Pons (tissue), 1 donor: Measurements from ENCODE around the gene OBSCN.
"Not testable (repeated sequence)": the region's sequence is repeated elsewhere in the genome, so short reads cannot be mapped to it uniquely, and the experiment has no call there.

Source experiments
- DNase-seq: peaks from one replicate; pipeline ENCODE4 v3.0.0-alpha.2; 2016; ENCODE audit warnings: low spot score

The OBSCN gene

DNA sequence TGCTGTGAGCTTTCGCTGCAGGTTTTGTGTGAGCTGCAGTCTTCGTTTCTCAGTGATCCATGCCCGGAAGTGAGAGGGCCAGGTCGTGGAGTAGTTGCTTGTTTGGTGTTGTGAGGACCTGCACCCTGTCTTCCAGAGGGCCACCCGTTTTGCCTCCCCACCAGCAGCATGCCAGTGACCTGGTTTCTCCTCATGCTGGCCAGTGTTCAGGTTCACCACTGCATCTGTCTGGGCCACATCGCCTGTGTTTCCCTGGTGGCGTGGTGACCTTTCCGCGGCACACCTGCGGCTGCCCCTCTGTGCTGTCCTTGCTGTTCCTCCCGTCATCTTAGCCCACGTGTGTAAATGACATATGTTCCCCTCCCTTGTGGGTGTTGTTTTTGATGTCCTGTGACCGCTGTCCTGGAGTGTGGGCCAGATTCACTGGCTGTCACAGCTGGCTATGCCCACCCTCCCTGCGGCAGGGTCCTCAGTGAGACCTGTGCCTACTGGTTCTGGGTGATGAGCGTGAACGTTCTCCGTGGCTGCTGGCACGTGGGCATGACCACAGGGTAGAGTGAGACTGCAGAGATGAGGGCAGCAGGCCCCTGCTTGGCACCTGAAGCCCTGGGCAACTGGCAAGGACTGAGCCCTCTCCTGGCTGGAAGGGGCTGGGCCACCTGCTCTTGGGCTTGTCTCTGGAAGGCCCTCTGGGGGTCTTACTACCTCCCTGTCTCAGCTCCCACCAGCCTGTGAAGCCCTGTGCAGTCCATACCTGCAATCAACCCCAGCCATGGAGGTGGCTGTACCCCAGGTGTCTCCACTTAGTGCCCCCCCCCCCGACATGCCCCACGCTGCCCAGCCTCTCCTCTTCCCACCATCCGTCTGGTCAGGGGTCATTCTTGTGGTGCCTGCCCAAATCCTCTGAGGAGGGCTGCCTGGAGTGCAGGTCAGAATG lies 35.0 kb upstream of the OBSCN start:
- no peak for DNase-seq

DNA sequence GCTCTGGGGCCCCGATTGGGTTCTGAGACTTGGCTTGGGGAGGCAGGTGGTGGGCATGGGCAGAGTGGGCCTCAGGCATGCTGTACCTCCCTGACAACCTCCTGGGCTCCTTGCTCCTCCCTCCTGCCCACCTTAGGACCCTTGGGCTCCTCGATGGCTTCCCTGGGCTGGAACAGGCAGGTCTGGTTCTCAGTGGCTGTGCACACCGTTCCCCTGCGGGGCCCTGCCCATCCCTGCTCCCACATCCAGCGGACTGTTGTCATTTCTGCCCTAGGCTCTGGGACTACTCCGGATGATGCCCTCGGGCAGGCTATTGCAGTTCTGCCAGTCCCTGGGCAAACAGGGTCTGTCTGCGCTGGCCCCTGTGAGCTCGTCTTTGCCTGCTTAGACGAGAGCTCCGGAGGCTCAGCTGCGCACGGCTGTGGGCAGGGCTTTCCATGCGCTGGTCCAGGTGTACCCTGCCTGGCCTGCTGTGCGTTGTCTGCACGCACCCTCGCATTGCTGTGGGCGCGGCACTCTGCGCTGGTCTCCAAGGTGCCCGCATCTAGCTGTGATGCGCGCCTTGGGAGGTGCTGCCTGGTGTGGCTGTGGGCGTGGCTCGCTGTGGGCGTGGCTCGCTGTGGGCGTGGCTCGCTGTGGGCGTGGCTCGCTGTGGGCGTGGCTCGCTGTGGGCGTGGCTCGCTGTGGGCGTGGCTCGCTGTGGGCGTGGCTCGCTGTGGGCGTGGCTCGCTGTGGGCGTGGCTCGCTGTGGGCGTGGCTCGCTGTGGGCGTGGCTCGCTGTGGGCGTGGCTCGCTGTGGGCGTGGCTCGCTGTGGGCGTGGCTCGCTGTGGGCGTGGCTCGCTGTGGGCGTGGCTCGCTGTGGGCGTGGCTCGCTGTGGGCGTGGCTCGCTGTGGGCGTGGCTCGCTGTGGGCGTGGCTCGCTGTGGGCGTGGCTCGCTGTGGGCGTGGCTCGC lies 34.0 kb upstream of the OBSCN start:
- DNase-seq = not testable (repeated sequence)

DNA sequence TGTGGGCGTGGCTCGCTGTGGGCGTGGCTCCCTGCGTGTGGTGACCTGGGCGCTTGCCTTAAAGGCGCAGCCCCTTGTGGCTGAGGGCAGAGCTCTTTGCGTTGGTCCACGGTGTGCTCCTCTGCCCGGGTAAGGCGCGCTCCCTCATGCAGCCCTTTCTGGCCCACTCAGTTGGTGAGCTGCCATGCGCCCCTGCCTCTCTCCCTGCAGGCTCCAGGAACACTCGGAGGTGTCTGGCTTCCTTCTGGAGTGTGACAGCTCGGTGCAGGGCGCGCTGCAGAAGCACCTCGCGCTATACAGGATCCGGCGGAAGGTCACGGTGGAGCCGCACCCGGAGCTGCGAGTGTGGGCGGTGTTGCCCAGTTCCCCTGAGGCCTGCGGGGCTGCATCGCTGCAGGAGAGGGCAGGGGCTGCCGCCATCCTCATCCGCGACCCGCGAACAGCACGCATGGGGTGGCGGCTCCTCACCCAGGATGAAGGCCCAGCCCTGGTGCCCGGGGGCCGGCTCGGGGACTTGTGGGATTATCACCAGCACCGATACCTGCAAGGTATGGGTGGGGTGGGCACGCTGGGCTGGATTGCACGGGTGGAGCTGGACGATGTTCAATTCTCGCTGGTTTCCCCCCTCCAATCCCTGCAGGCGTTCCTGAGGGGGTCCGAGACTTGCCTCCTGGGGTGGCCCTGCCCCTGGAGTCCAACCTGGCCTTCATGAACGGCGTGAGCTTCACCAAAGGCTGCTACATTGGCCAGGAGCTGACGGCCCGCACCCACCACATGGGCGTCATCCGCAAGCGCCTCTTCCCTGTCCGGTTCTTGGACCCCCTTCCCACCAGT lies 33.1 kb upstream of the OBSCN start:
- DNase-seq = no peak

DNA sequence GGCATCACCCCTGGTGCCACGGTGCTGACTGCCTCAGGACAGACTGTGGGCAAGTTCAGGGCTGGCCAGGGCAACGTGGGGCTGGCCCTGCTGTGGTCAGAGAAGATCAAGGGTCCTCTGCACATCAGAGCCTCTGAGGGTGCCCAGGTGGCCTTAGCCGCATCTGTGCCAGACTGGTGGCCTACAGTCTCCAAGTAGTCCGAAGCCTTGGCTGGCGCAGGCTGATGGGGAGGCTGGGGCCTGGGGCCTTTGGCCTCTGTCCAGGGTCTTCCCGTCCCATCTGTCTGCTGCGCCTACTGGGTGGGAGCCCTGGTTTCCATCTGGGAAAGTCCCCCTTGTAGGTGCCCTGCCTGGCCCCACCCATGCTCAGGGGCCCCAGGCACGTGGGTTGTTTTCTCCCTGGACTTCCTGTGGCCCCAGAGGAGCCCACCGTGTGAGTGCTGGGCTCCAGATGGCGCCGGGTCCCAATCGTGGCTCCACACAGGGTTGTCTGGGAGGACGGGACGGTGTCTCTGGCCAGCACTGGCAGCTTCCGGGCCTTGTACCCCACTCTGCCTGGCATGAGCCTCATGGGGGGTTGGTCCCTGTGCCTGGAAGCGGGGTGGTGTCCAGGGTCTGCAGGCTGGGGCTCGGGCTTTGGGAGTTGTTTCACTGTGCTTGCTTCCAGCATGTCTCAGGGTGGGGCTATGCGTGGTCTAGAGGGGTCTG lies 32.4 kb upstream of the OBSCN start:
- no peak for DNase-seq

DNA sequence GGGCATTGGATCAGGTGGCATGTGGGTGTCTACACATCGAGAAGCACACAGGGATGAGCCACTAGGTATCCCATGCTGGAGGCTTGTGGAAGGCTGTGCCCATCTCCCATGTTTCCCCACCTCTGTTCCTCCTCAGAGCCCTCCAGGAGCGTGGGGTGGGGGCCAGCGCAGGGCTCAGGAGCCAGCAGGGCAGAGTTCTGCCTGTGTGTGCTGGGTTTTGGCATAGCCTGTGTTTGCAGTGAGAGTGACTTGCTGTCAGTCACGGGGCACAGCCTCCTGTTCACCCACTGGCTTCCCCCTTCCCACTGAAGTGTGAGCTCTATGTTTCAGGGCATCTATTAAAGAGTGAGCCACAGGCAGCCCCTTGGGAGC lies 31.8 kb upstream of the OBSCN start:
- DNase-seq = no peak

DNA sequence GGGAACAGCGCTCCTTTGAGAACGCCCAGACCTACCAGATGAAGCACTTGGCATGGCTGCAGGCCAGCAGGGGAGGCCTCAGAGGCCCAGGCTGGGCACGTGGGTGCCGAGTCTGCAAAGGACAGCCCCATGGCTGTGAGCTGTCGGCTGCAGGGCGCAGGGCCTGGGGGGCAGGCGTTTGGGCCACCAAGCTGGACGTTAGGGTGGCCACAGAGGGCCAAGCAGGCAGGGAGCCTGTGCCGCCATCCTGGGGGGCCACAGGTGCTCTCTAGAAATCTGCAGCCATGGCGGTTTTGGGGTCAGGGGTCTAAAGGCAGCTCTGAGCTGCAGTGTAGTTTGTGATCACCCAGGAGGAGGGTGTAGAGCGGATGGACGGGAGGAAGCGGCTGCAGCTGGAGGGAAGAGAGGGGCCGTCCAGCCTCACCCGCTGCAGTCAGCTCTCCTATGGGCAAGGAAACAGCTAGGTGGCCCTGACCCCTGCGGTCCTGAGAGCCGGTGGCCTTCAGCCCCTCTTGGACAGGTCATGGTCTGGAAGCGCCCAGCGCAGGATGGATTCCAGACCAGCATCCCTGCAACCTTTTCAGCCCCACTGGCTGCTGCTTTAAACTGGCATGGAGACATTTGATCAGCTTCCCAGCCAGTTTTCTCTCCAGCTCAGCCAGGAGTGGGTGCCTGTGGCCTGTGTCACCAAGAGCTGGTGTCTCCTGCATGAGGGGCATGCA lies 31.2 kb upstream of the OBSCN start:
- DNase-seq = no peak

DNA sequence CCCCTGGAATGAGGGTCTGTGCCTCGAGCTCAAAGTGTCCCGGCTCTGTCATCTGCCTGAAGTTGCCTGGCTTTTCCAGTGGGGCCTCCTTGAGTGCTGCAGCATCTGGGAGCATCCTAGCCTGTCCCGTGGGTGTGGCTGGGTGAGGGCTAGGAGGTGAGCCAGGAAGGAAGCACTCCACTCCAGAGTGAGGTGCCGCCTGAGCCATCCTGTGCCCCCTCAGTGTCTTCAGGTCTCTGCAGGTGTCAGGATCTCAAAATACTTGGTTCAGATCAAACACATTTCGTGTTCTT lies 30.7 kb upstream of the OBSCN start:
- DNase-seq = no peak

DNA sequence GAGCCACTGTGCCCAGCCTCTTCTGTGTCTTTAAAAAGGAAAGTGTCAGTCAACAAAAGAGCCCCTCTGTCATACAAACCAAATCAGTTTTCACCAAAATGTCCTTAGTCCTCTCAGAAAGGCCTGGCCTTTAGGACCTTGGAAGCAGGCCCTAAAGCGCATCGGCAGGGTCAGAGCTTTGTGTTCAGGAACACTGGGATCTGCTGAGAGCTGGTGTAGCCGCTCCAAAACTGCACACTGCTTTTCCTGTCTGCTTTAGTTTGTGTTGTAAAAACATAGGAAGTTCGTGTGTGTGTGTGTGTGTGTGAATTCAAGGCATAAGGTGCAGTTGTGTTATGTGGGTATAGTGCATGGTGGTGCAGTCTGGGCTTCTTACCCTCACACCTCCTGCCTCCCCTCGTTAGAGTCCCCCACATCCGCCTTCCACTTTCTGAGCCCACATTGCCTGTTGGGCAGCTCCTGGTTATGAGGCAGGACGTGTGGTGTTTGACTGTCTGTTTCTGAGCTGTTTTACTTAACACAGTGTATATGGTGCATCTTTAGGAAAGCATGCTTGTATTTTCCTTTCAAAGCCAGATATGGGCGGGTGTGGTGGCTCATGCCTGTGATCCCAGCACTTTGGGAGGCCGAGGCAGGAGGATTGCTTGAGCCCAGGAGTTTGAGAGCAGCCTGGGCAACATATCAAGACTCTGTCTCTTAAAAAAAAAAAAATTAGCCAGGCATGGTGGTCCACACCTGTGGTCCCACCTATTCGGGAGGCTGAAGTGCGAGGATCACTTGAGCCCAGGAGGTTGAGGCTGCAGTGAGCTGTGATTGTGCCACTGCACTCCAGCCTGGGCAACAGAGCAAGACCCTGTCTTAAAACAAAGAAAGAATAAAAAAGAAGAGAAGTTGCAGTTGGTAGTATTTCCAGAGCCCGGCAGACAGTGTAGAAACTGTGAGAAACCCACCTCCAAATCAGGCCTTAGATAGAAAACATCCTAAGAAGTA lies 29.8 kb upstream of the OBSCN start:
- DNase-seq = no peak

DNA sequence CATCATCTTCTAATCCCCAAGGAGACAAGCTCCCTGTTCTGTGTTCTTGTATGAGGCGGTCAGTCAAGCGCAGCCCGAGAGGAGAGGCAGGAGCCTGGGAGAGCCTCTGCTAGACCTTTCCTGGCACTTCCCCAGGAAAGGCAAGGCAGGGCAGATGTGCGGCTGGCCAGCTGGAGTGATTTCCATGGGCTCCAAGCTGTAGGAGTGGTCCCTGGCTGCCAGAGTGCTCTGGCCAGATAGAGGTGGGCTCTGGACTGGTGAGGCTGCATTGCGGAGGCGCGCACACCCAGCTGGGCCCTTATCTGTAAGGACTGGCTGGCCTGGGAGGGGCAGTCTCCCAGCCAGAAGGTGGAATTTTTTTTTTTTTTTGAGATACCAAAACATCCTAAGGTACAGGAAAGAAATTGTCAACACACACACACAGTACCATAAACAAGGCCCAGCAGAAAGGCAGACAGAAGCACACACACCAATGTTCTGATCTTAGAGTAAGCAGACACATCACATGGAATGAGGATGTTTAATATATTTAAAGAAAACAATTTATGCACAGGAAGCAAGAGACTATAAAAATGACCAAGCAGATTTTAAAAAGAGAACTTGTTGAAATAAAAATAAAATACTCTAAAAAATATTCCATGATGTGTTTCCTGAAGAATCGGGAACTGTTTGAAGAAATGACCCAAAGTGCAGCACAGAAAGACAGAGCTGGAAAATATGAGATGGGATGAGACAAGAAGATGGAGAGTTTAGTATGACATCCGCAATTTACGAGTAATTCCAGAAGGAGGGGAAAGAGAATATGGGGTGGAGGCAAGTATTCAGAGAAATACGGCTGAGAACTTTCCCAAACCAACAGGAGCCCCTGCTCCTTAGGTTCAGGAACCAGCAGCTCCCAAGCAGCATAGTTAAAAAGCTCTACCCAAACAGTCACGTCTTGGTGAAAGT lies 28.8 kb upstream of the OBSCN start:
- no peak for DNase-seq

DNA sequence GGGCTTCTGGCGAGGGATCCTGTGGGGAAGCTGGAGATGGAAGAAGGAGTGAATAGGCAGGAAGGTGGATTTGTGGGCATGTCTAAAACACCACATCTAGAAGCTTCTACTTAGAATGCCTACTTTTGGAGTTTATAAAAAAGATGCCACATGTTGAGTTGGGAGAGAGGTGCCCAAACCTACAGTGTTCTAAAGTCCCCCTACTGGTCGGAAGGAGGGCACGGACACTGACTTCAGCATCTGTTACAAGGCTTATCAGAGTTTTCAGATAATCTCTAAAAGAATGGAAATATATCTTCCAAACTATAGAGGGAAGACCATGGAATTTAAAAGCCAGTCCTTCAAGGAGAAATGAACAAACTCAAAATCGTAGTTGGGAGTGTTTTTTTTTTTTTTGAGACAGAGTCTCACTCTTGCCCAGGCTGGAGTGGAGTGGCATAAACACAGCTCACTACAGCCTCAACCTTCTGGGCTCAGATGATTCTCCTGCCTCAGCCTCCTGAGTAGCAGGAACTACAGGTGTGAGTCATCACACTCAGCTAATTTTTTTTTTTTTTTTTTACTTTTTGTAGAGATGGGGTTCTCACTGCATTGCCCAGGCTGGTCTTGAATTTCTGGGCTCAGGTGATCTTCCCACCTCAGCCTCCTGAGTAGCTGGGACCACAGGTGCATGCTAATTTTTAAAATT lies 27.4 kb upstream of the OBSCN start:
- DNase-seq = no peak

DNA sequence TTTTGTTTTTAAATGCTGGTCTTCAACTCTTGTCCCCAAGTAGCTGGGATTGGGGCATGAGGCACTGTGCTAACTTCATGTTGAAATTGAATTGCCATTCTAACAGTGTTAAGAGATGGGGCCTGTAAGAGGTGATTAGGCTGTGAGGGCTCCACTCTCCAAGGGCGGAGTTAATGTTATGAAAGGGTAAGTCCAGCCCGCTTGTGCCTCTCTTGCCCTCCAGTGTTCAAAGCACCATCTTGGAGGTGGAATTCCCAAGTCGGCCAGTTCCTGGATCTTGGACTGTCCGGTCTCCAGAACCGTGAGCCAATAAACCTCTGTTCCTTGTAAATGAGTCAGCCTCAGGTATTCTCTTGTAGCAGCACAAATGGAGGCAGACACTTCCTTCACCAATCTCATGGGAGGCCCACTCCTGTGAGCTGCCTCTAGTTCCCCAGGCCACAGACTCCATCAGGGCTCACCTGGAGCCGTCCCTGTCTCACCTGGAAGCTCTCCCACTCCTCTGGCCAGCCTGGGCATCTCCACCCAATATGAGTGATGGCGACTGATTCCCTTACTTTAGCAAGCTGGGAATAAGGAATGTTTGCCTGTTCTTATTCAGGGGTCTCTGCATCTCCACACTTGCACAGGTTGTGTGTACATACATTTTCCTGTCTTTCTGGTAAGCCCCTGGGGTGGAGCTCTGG lies 26.7 kb upstream of the OBSCN start:
- DNase-seq = no peak

DNA sequence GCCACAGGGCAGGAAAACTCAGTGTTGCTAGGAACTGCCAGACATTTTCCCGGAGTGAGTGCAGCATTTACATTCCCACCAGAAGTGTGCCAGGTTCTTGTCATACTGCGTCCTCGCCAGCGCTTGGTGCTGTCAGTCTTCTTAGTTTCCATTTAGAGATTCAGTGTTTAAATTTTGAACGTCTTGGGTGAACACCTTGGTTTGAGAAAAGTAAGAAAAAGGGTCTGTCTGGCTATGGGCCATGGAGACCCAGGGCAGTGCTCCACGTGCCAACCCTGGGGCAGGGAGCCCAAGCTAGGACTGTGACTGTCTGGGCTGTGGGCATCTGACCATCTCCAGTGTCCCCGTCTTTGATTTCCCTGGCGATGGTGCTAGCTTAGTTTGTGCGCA lies 26.2 kb upstream of the OBSCN start:
- DNase-seq = no peak

DNA sequence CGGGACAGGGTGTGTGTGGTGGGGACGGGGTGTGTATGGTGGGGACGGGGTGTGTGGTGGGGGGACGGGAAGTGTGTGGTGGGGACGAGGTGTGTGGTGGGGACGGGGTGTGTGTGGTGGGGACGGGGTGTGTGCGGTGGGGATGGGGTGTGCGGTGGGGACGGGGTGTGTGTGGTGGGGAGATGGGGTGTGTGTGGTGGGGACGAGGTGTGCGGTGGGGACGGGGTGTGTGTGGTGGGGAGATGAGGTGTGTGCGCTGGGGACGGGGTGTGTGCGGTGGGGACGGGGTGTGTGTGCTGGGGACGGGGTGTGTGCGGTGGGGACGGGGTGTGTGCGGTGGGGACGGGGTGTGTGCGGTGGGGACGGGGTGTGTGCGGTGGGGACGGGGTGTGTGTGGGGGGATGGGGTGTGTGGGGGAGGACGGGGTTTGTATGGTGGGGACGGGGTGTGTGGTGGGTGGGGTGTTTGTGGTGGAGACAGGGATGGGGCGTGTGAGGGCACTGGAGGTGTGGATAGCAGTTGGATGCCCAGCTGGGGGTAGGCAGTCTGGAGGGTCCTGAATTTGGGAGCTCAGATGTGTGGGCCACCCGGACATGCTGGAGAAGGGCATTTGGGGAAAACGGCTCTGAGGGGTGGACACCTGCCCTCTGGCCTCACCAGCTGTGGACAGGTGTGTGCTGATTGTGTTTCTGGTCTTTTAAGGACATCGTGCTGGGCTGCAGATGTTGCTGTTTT lies 25.4 kb upstream of the OBSCN start:
- no peak for DNase-seq

DNA sequence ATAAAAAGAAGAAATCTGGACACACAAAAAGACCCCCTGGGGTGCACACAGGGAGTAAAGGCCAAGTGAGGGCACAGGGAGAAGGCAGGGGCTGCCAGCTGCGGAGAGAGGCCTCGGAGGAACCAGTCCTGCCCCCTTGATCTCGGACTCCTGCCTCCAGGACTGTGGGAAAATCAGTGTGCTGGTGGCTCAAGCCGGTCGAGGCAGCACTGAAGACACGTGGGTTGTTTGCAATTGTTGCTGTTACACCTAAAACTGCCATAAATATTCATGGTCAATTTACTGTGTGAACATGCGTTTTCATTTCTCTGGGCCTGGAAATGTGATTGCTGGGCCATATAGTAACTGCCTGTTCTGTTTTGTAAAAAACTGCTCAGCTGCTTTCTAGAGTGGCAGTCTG lies 23.7 kb upstream of the OBSCN start:
- DNase-seq = no peak

DNA sequence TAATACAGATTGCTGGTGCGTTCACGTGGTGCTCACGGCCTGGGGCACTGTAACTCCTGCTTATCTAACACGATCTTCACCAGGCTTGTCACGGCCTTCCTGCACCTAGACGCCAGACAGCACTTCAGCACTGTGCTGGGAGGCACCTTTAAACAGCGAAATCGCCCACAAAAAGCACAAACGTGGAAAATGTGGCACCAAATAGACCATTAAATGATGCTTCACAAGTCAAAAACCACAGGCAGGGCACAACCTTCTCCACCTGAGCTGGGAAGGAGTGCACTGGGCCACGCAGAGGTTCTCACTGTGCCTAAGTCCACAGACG lies 22.2 kb upstream of the OBSCN start:
- no peak for DNase-seq

DNA sequence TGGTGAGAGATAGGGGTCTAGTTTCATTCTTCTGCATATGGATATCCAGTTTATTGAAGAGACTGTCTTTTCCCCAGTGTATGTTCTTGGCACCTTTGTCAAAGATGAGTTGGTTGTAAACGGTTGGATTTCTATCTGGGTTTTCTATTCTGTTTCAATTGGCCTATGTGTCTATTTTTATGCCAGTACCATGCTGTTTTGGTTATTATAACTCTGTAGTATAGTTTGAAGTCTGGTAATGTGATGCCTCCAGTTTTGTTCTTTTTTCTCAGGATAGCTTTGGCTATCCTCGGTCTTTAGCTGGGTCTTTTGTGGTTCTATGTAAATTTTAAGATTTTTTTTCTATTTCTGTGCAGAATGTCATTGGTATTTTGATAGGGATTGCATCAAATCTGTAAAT lies 19.6 kb upstream of the OBSCN start:
- DNase-seq = not testable (repeated sequence)

DNA sequence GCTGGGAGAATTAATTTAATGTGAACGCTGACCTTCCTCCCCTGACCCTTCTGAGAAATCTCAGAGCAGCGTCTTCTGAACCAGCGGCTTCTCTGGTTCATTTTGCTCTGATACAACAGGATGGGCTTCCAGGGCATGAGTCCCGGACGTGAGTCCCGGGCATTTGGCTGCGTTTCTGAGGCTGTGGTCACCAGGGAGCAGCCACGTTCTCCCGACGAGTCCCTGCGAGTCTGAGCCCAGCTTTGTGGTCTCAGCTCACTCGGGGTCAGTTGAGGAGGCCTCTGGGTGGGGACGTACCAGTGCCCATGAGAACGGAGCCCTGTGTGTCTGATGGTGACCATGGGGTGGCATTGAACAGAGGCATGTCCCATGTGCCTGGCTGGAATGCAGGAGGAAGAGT lies 17.7 kb upstream of the OBSCN start:
- DNase-seq = no peak
